RCC 7860 (cell line): Measurements from ENCODE around the gene ZNF784.

Experiments
- DNase-seq: peaks from one replicate; pipeline ENCODE4 v3.0.0-alpha.2; 2015; ENCODE audit warnings: low spot score
- FAIRE-seq: peaks from 2 replicates; lab custom pipeline; 2012; peaks lifted over from hg19 to GRCh38; lab: Jason Lieb, UNC

Gene ZNF784

DNA sequence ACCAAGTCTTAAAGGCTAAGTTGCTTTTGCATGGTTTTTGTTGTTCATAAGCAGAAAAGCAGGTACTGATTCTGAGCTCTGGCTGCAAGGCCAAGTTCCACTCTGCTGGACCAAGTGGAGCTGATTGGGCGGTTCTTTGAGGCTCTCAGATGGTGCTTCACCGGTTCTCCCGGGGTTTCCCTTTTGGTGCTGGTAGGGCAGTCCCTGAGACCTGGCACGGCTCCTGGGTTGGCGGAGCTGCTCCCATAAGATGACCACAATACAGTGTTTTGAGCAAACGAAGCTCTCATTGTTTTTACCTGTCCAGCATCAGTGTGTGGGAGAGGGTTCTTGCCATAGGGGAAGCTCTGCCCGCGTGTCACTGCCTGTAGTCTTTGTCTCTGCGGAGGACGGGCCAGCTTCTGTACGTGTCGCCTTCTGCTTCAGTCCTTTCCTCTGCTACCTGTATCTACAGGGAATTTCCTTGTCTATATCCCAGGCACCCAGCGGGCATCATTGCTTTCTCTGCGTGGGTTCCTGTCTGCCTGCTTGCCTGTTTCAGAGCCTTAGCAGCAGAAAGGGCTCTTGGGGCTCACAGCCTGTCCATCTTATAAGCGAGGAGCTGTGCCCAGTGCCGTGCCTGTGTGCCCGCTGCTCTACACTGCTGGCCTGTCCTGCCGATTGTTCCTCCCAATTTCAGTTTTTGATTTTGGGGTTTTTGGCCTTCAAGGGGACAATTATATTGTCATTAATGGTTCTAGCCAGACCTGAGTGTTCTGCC, 32.8 kb upstream of the ZNF784 start:
- FAIRE-seq (no peak), DNase-seq (no peak)

DNA sequence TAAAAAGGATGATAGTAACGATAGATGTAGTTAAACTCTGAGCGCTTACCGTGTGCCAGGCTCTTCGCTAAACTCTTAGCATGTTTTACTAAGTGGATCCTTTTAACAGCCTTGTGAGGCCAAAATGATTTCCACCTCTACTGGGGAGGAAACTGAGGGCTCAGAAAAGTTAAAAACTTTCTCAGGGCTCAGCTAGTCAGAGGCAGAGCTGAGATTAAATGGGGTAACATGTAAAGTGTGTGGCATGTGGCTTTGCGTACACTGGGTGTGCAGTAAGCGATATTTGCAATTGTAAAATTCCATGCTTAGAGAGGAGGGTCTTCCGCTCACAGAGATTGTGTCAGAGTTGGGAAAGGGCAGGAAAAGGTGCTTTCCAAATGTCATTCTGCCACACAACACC, 32.2 kb upstream of the ZNF784 start:
- DNase-seq, result no peak
- no peak for FAIRE-seq

- DNase-seq (no peak), FAIRE-seq (no peak)
Measured at GRCh38 chr19:55655648-55656040, 31.3 kb upstream of the ZNF784 start.

GRCh38 chr19:55654868-55655647, 30.7 kb upstream of the ZNF784 start, which contains the start of gene U2AF2:
Gene U2AF2 (plus strand): TSS chr19:55655035. CDS start chr19:55655105, 70 bp downstream.
- FAIRE-seq (no peak), DNase-seq (peak; percentile 78)

DNA sequence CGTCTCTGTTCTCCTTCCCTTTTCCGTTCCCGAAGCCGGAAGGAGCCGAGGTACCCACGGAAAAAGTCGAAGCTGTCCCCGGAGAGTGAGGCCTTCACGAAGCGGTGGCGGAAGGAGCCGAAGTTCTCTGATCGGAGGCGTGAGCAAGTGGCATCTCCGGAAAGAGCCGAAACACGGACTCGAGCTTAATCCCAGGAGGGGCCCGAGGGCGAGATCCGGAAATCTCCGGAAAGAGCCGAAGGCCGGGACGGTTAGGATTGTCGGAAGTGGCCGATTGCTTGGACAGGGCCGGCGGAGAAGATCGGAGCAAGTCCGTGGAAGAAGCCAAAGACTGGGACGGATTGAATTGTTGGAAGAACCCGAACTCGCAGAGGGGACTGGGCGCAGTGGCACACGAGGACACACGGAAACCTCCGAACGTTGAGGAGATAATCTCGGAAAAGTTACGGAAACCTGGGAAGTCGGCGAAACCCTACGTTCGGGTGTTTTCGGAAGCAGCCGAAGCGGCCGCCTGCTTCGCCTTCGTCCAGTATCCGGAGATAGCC, 30.0 kb upstream of the ZNF784 start:
- DNase-seq (peak; percentile 97), FAIRE-seq (peak; percentile 92)

DNA sequence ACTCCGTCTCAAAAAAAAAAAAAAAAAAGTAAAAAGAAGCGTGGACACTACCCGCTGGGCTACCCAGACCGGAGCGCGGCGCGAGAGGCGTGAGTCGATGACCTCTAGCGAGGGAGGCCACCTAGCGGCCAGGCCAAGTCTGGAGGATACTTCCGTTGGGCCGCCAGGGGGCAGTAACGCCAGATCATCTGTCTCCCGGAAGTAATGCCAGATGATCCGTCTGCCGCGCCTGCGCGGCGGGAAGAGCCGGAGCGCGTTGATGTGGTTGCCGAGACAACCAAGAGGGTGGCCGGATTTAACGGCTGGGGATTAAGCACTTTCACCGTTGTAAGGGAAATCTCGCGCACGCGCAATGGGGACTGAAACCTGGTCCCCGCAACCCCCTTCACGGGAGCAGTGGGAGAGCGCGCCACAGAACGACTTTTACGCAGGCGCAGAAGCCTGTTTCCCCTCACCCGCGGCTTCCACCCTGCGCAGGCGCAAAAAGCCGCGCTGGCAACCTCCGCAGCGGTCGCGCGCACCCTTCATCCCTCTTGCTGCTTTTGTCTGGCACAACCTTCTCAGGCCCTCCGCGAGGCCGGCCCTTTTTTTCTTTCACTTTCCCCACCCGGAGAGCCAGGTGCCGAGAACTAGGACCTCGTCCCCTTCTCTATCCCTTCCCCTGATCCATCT, 29.4 kb upstream of the ZNF784 start:
- peak; percentile 71 for FAIRE-seq
- DNase-seq, result peak; percentile 95

GRCh38 chr19:55652311-55653128, 28.2 kb upstream of the ZNF784 start:
- DNase-seq (no peak), FAIRE-seq (no peak)

DNA sequence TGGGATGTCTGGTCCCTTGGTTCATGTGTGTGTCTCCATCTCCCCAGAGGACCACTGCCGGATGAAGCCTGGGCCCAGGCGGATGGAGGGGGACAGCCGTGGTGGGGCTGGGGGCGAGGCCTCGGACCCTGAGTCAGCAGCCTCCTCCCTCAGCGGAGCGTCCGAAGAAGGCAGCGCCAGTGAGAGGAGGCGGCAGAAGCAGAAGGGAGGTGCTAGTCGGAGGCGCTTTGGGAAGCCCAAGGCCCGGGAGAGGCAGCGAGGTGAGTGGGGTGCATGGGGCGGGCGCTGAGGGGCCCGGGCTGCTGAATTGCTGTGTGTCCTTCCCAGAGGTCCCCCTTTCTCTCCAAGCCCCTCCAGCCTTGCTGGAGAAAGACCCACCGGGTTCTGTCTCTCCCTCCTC, 26.9 kb upstream of the ZNF784 start:
- DNase-seq (no peak), FAIRE-seq (no peak)

- DNase-seq (no peak), FAIRE-seq (no peak)
Measured at GRCh38 chr19:55650602-55651230, 26.4 kb upstream of the ZNF784 start.

DNA sequence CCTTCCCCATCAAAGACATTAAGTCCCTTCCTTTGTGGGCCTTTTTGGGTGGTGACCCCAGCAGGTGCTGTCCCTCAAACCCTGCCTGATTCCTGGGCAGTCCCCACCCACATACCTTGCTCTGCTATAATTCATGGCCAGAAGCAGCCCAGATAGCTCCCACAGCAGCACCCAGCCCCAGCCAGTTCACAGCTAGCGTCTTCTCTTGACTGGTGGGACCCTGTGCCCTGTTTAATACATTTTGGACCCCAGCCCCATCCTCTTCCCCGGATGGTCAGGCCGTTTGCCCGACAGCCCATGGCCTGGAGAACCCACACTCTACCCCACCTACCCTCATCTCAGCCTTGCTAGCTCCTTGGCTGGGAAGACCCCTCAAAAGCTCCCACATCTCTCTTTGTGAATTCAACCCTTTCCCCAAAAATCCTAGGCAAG, 25.8 kb upstream of the ZNF784 start:
- DNase-seq (no peak), FAIRE-seq (no peak)

DNA sequence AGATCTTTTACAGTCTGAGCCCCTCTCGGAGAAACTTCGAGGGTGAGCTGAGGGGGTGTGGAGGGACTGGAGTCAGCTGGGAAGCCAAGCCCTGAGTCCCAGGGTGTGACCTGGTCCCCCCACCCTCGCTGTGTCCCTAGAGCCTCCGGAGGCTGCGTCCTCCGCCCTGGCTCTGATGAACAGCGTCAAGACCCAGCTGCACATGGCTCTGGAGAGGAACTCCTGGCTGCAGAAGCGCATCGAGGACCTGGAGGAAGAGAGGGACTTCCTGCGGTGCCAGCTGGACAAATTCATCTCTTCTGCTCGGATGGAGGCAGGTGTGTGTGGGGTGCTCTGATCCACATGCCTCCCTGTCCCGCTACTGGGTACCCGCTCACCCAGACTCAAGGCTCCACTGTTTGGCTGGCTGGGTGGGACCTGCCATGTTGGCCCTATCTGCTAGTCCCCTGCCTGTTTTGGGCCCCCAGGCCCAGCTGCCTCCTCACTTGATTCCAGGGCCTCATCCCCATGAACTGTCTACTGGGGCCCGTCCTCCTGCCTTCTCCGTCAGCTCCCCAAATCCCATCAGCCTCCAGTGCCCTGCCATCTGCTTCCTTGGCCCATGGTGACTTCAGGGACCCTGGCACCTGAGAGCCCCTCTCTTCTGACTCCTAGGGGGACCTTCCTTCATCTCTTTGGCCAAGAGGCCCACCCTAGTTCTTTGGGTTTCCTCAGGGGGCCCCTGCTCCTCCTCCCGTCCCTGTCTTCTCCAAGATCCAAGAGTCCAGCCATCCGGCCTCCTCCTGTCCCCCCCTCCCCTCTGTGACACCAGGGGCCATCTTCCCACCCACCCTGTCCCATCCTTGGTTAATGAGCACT, 25.1 kb upstream of the ZNF784 start:
- no peak for FAIRE-seq

DNA sequence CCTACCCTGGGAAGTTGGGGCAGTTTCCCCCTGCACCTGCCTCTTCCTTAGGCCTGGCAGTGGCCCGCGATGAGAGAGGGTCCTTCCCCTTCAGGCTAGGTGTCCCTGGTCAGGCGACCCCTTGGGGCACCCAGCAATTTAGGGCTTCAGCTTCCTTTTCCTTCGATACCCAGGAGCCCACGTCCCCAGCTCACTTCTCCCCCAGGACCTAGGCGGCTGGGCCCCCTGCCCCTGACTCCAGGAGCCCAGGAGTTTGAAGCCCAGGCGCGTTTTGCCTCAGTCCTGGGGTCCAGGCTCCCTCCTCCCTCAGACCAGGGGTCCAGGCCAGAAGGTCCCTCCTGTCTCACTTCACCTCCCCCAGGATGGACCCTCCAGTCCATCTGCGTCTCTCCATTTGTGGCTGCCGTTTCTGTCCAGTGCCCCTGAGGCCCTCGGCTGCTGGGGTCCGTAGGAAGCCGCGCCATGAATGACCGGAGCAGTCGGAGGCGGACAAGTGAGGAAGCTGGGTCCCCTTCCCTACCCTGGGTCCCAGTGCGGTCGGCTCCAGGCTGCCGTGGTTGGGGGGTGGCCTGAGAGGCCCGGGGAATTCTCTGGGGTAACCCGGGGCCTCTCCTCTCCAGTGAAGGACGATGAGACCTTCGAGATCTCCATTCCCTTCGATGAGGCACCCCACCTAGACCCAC, 24.4 kb upstream of the ZNF784 start:
- DNase-seq (no peak), FAIRE-seq (no peak)

More for the DNA sequence above, 25.1 kb upstream of the ZNF784 start:
- DNase-seq, result no peak

DNA sequence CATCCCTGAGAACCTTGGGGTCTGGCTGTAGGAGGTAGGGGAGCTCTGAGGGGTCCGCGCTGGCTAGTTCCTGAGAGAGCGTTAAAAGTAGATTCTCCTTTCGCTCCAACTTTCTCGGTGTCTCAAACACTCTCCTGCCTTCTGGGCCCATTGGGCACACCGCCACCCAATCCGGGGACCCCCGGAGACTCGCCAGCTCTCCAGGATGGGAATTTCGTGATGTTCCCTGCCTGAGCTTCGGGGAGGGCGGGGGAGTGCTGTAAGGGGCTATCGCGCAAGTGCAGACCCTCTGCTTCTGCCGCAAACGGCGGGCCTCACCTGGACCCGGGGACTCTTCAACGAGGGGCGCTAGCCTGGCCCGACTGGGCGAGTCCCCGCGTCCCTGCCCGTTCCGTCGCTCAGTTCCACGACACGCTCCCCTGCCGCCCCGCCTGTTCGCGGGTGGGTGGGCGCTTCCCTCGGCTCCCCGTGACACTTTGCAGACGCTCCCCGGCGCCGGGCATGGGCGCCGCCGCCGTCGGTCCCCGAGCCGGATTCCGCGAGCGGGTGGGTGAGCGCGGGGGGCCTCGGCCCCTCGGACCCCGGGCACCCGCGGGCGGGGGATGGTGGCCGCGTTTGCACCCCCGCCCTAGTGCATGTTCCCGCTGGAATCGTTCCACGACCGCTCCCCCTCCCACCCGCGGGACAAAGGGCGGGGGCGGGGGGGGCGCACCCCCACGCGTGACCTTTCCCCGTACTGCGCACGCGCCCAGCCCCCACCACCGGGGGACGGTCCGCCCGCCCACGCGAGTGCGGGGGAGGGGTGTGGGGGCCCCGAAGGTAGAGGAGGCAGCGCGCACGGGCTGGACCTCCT, 23.6 kb upstream of the ZNF784 start, which contains the start of gene CCDC106:
TSS of gene CCDC106 (plus strand) at position 481 of the 853 bp plus-strand sequence. CDS start 835 bp downstream, outside the sequence.
- no peak for FAIRE-seq
- DNase-seq, result peak; percentile 10

DNA sequence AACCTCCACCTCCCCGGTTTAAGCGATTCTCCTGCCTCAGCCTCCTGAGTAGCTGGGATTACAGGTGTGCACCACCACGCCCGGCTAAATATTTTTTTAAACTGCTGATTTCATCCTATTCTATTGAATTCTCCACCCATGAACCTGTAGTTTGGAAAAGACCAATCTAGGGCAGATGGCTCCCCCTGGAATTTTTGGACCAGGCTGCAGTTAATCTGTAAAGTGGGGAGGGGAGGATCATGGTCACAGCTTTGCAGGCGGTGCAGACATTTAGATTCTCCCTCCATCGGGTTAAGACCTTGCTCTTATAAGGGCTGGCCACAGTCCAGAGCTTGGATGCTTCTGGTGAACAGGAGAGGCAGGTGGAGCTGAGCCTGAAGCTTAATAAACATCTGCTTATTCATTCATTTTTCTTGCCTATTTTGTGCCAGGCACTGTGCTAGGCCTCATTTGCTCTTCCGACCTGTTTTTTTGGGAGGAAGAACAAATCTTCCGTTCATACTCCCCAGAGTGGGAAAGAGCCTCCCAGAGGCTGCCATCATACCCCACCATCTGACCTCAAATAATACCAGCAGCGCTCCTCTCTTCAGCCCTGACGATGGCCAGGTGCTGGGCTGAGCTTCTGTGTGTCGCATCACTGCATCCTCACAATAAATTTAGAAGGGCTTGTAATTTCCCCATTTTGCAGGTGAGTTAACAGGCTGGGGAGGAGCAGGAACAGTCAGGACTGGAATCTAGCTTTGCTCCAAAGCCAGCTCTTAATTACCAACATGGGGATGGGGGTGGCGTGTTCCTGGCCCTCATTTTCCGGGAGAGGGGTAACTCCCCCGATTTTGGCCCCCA, 22.7 kb upstream of the ZNF784 start:
- FAIRE-seq (no peak), DNase-seq (no peak)

GRCh38 chr19:55645512-55645881, 21.1 kb upstream of the ZNF784 start:
- FAIRE-seq (no peak), DNase-seq (no peak)

- FAIRE-seq, result no peak
- DNase-seq, result no peak
Measured at GRCh38 chr19:55644842-55645511, 20.6 kb upstream of the ZNF784 start.
